HepG2 (cell line): ENCODE measurements around the gene SLC2A6. TPM values are rescaled to one million over a fixed set of nuclear protein-coding genes. Genes with fewer than 3 reads are reported as not detected.
A peak's percentile ranks its signal among the peaks of the same experiment; 100 is the strongest.

ENCODE experiments used
- ARID2 ChIP-seq: sonication (generic); formaldehyde crosslinking; IDR thresholded peaks from 2 replicates; pipeline ENCODE4 v1.8.1; 2022; ENCODE audit warnings: mild to moderate bottlenecking, missing genetic modification reagents, borderline replicate concordance
- DPF2 ChIP-seq: sonication (generic); formaldehyde crosslinking; IDR thresholded peaks from 2 replicates; pipeline ENCODE4 v1.4.0; 2020; ENCODE audit warnings: mild to moderate bottlenecking, low read depth, missing genetic modification reagents, borderline replicate concordance
- DRAP1 ChIP-seq: IDR thresholded peaks from 2 replicates; pipeline ENCODE4 v1.6.1; 2016; ENCODE audit warnings: missing genetic modification reagents, missing compliant biosample characterization
- FOSL2 ChIP-seq: sonication (generic); formaldehyde crosslinking; IDR thresholded peaks from 2 replicates; pipeline ENCODE4 v1.4.0; 2020; ENCODE audit warnings: missing genetic modification reagents
- HMG20B ChIP-seq: conservative IDR thresholded peaks from 2 replicates; pipeline ENCODE4 v1.6.1; 2016; ENCODE audit warnings: missing genetic modification reagents, missing compliant biosample characterization
- HMGXB3 ChIP-seq: sonication (generic); formaldehyde crosslinking; IDR thresholded peaks from 2 replicates; pipeline ENCODE4 v1.4.0; 2020; ENCODE audit warnings: missing genetic modification reagents, borderline replicate concordance
- MAX ChIP-seq: IDR thresholded peaks from 2 replicates; pipeline ENCODE4 v1.6.1; 2012; ENCODE audit warnings: inconsistent platforms
- MIXL1 ChIP-seq: IDR thresholded peaks from 2 replicates; pipeline ENCODE4 v1.6.1; 2016
- MYC ChIP-seq: sonication (generic); formaldehyde crosslinking; IDR thresholded peaks from 2 replicates; pipeline ENCODE4 v1.9.0; 2021; ENCODE audit warnings: missing genetic modification reagents, borderline replicate concordance
- ONECUT2 ChIP-seq: sonication (generic); formaldehyde crosslinking; IDR thresholded peaks from 2 replicates; pipeline ENCODE4 v1.4.0; 2020; ENCODE audit warnings: missing genetic modification reagents
- PCBP2 ChIP-seq: fragments of 200-400 bp; formaldehyde crosslinking; optimal IDR thresholded peaks from 2 replicates; pipeline ENCODE3; 2018; ENCODE audit warnings: low read length, low read depth; ENCODE audit not compliant: poor library complexity, severe bottlenecking
- RXRA ChIP-seq: sonication (generic); formaldehyde crosslinking; IDR thresholded peaks from 2 replicates; pipeline ENCODE4 v1.5.1; 2020; ENCODE audit warnings: missing genetic modification reagents
- SCMH1 ChIP-seq: sonication (generic); formaldehyde crosslinking; IDR thresholded peaks from 2 replicates; pipeline ENCODE4 v1.9.0; 2021; ENCODE audit warnings: missing genetic modification reagents, mild to moderate bottlenecking, borderline replicate concordance
- SIN3B ChIP-seq: fragments of 150-350 bp; IDR thresholded peaks from 2 replicates; pipeline ENCODE4 v1.6.1; 2014; ENCODE audit warnings: low read length
- SOX6 ChIP-seq, 2 experiments: fragments of 450-650 bp in 1 of 2; sonication (generic) in 1 of 2; formaldehyde crosslinking in 1 of 2; IDR thresholded peaks; 2 replicates each; pipeline versions ENCODE4 v1.4.0 to v1.6.1; 2017 to 2020; ENCODE audit warnings: antibody characterized with exemption in 1 of 2, mild to moderate bottlenecking in 1 of 2, missing genetic modification reagents in 1 of 2
- TAF1 ChIP-seq: sonication (generic); formaldehyde crosslinking; IDR thresholded peaks from 2 replicates; pipeline ENCODE4 v1.4.0; 2020; ENCODE audit warnings: missing genetic modification reagents
- TCF7L2 ChIP-seq: IDR thresholded peaks from 2 replicates; pipeline ENCODE4 v1.6.1; 2011; ENCODE audit warnings: mild to moderate bottlenecking, low read depth, low read length, moderate library complexity
- ZBTB7A ChIP-seq: sonication (generic); formaldehyde crosslinking; IDR thresholded peaks from 2 replicates; pipeline ENCODE4 v1.8.0; 2022; ENCODE audit warnings: mild to moderate bottlenecking, missing genetic modification reagents
- ZBTB7B ChIP-seq: sonication (generic); formaldehyde crosslinking; IDR thresholded peaks from 2 replicates; pipeline ENCODE4 v1.4.0; 2020; ENCODE audit warnings: missing genetic modification reagents
- ZHX1 ChIP-seq: sonication (generic); formaldehyde crosslinking; IDR thresholded peaks from 2 replicates; pipeline ENCODE4 v1.8.1; 2022; ENCODE audit warnings: low read depth, mild to moderate bottlenecking, missing genetic modification reagents
- ZNF644 ChIP-seq: IDR thresholded peaks from 2 replicates; pipeline ENCODE4 v1.6.1; 2016; ENCODE audit warnings: low read depth
- ZNF746 ChIP-seq: sonication (generic); formaldehyde crosslinking; IDR thresholded peaks from 2 replicates; pipeline ENCODE4 v1.8.0; 2022; ENCODE audit warnings: mild to moderate bottlenecking, missing genetic modification reagents
- polyA plus RNA-seq, 8 experiments: library from polyadenylated mRNA; depleted of rRNA in 3 of 8; stranded (reverse) in 7 of 8; unstranded in 1 of 8; fragments of >200 nt; fragmentation: Illumina TruSeq in 4 of 8; extraction: Trizol in 4 of 8; gene quantifications; 2 replicates each; pipeline versions ENCODE4 v1.2.1 to v1.2.3, GENCODE V29; 2011 to 2016; ENCODE audit warnings: low read depth in 4 of 8, missing spikeins in 1 of 8, mixed read lengths in 1 of 8; ENCODE audit not compliant: insufficient read depth in 1 of 8
- total RNA-seq, 5 experiments: library from RNA; depleted of rRNA; stranded (reverse); fragments of >200 nt; fragmentation: Illumina TruSeq; extraction: Trizol; gene quantifications; 2 replicates each; pipeline ENCODE4 v1.2.3, GENCODE V29; 2016; ENCODE audit warnings: low read depth in 1 of 5

Gene SLC2A6
- total and polyA plus RNA-seq, 2 of the 13 experiments (the other 11 are each of a cell fraction or from before 2014, with no cell fraction given), result 4.1 to 15.0 TPM

- TF ChIP-seq ZHX1 (CRISPR knock-in tag) (peak; percentile 40; the same call in 1 of the 2 replicates), SCMH1 (no peak), MYC (peak; percentile 45; the same call in 1 of the 2 replicates), ONECUT2 (CRISPR knock-in tag) (no peak), HMGXB3 (CRISPR knock-in tag) (peak; percentile 34; the same call in 1 of the 2 replicates), MAX (peak; percentile 80), ARID2 (peak; percentile 72; the same call in 1 of the 2 replicates), FOSL2 (CRISPR knock-in tag) (peak; percentile 18; the same call in 1 of the 2 replicates), ZNF644 (CRISPR knock-in tag) (no peak), DRAP1 (CRISPR knock-in tag) (peak; percentile 58; the same call in 1 of the 2 replicates), PCBP2 (no peak), RXRA (CRISPR knock-in tag) (peak; percentile 88), ZNF746 (CRISPR knock-in tag) (no peak; the same call in 1 of the 2 replicates), ZBTB7A (CRISPR knock-in tag) (peak; percentile 74; the same call in 1 of the 2 replicates), MIXL1 (CRISPR knock-in tag) (no peak), SIN3B (peak; percentile 7; the same call in 1 of the 2 replicates), TAF1 (peak; percentile 11; the same call in 1 of the 2 replicates), DPF2 (CRISPR knock-in tag) (peak; percentile 57; the same call in 1 of the 2 replicates), SOX6 (IDR thresholded peaks at IDR 0.05) (no peak), SOX6 (CRISPR knock-in tag; IDR thresholded peaks at IDR 0.05) (peak; percentile 83), ZBTB7B (CRISPR knock-in tag) (peak; percentile 82), HMG20B (CRISPR knock-in tag) (0 out of 2 replicates have a peak, but pooled peaks have one; percentile 13), TCF7L2 (no peak)
Measured at GRCh38 chr9:133460405-133461175, 18.3 kb downstream of the SLC2A6 start (continued).
